ENCODE measurements around the gene ZNF777. TPM values are rescaled to one million over a fixed set of nuclear protein-coding genes. Genes with fewer than 3 reads are reported as not detected.
"Not testable (repeated sequence)": the region's sequence is repeated elsewhere in the genome, so short reads cannot be mapped to it uniquely, and the experiment has no call there.

ZNF777 gene
- total RNA-seq: 15.1 TPM

GRCh38 chr7:149460493-149461277 lies at the start of gene ZNF777:
TSS of gene ZNF777 (minus strand) at chr7:149461062. CDS start at chr7:149456022, 5,040 bp downstream.
- peak; percentile 58 to 90 (median 83) for DNase-seq (ENCODE audit: low read depth in 2 of 3, low spot score in 2 of 3)

GRCh38 chr7:149510248-149510647 lies 49.4 kb upstream of the ZNF777 start:
- no peak for DNase-seq (ENCODE audit: low read depth in 2 of 3, low spot score in 2 of 3)

GRCh38 chr7:149509774-149510173 lies 48.9 kb upstream of the ZNF777 start:
- DNase-seq (ENCODE audit: low read depth in 2 of 3, low spot score in 2 of 3): no peak

GRCh38 chr7:149505551-149505950 lies 44.7 kb upstream of the ZNF777 start:
- no peak for DNase-seq (ENCODE audit: low read depth in 2 of 3, low spot score in 2 of 3)

GRCh38 chr7:149501651-149502050 lies 40.8 kb upstream of the ZNF777 start:
- no peak for DNase-seq (ENCODE audit: low read depth in 2 of 3, low spot score in 2 of 3)

- DNase-seq (ENCODE audit: low read depth in 2 of 3, low spot score in 2 of 3): no peak
Observed at GRCh38 chr7:149500910-149501309, 40.0 kb upstream of the ZNF777 start.

- DNase-seq (ENCODE audit: low read depth in 2 of 3, low spot score in 2 of 3): no peak
Observed at GRCh38 chr7:149500201-149500600, 39.3 kb upstream of the ZNF777 start.

GRCh38 chr7:149498811-149499210 lies 37.9 kb upstream of the ZNF777 start:
- DNase-seq (ENCODE audit: low read depth in 2 of 3, low spot score in 2 of 3): no peak

- peak; percentile 68 to 79 (median 79) for DNase-seq (ENCODE audit: low read depth in 2 of 3, low spot score in 2 of 3)
Observed at GRCh38 chr7:149497467-149498261, 36.8 kb upstream of the ZNF777 start, which contains the start of gene ZNF746. TSS of gene ZNF746 (minus strand) at chr7:149497809. CDS start at chr7:149497536, 273 bp downstream.

GRCh38 chr7:149496642-149497391 lies 36.0 kb upstream of the ZNF777 start:
- DNase-seq (ENCODE audit: low read depth in 2 of 3, low spot score in 2 of 3): peak; percentile 13 to 48 (median 24)

GRCh38 chr7:149495785-149496641 lies 35.2 kb upstream of the ZNF777 start:
- peak in 1 of 3 donors; percentile 40 for DNase-seq (ENCODE audit: low read depth in 2 of 3, low spot score in 2 of 3)

GRCh38 chr7:149494738-149495368 lies 34.0 kb upstream of the ZNF777 start:
- peak in 2 of 3 donors; percentile 78 to 88 for DNase-seq (ENCODE audit: low read depth in 2 of 3, low spot score in 2 of 3)

GRCh38 chr7:149493975-149494374 lies 33.1 kb upstream of the ZNF777 start:
- DNase-seq (ENCODE audit: low read depth in 2 of 3, low spot score in 2 of 3): not testable (repeated sequence)

- DNase-seq (ENCODE audit: low read depth in 2 of 3, low spot score in 2 of 3): no peak
Observed at GRCh38 chr7:149493366-149493765, 32.5 kb upstream of the ZNF777 start.

- DNase-seq (ENCODE audit: low read depth in 2 of 3, low spot score in 2 of 3): no peak
Observed at GRCh38 chr7:149490083-149490760, 29.4 kb upstream of the ZNF777 start.

GRCh38 chr7:149489391-149490024 lies 28.6 kb upstream of the ZNF777 start:
- no peak for DNase-seq (ENCODE audit: low read depth in 2 of 3, low spot score in 2 of 3)

GRCh38 chr7:149479568-149479967 lies 18.7 kb upstream of the ZNF777 start:
- no peak for DNase-seq (ENCODE audit: low read depth in 2 of 3, low spot score in 2 of 3)

- no peak for DNase-seq (ENCODE audit: low read depth in 2 of 3, low spot score in 2 of 3)
Observed at GRCh38 chr7:149478754-149479153, 17.9 kb upstream of the ZNF777 start.

All from hematopoietic multipotent progenitor cell (in vitro differentiated cells).